ENCODE data around the gene SEC14L5. TPM values are rescaled to one million over a fixed set of nuclear protein-coding genes. Genes with fewer than 3 reads are reported as not detected.

Gene SEC14L5
- total and polyA plus RNA-seq, 2 of the 4 experiments (the other 2 are of a cell fraction): 0.07 TPM; not detected in 1

DNA sequence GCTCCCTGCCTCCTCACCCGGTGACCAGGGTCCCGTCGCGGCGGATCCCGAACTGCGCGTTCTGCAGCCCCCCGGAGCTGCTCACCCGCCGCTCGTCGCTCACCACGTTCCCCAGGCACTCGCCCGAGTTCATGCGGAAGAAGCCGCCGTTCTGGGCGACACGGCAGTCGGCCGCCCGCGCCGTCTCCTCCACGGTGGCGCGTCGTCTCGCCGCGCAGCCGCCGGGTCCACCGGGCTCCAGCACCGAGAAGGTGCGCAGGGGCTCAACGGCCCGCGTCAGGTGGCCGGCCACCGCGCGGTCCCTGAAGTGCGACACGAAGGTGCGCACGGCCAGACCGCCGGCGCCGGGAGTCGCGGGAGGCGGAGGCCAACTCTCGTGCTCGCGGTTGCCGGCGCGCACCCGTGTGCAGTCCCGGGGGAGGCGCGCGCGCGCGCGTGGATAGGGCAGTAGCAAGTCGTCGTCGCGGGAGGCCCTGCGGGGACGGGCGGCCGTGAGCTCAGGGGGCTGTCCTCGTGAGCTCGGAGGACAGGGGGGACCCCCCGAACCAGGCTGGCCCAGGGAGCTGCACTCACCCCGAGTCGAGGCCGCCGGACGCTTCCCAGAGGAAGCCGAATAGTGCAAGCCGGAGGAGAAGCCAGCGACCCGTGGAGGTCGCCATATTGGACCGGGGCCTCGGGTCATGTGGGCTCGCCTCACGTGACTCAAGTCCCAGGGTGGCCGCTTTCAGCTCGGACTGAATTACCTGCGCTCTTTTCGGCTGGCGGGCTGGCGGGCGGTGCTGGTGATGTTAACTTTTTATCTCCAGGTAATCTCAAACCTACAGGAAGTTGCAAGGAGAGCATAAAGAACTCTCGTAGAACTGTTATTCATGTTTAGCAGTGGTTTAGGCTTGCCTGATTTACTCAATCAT is 75.4 kb downstream of the SEC14L5 start, which contains the start of gene NAGPA:
Gene NAGPA (minus strand): TSS at position 680 of the 911 bp plus-strand sequence. CDS start 21 bp downstream, at position 659.
- Histone ChIP-seq H3K4me1 (ENCODE audit: control insufficient read depth, insufficient read depth, low read length) (peaks cover 3% of the 10 kb centered on the region; the same call in 1 of the 2 replicates), H4K8ac (ENCODE audit: low read depth in 2 of 2, low read length in 2 of 2) (peak within 1 kb of the TSS; percentile 85 to 92), H2BK120ac (ENCODE audit: low read depth, low read length) (peak within 1 kb of the TSS; percentile 24; the same call in 1 of the 2 replicates), H2AK9ac (replicated peaks; ENCODE audit: low read depth, low read length, poor library complexity) (peak within 1 kb of the TSS; percentile 85), H2BK15ac (ENCODE audit: low read depth, low read length) (no peak within 1 kb of the TSS), H2BK20ac (ENCODE audit: low read depth, low read length) (no peak within 1 kb of the TSS), H3K18ac (ENCODE audit: low read depth, low read length) (no peak within 1 kb of the TSS), H2BK5ac (ENCODE audit: low read depth, low read length, poor library complexity, severe bottlenecking) (no peak within 1 kb of the TSS), H3K27ac (ENCODE audit: insufficient read depth, low read length) (peak within 1 kb of the TSS; percentile 58), H3K4me3 (ENCODE audit: insufficient read depth, low read depth, low read length) (peak within 1 kb of the TSS; percentile 86), H2AFZ (replicated peaks; ENCODE audit: low read length, poor library complexity) (peak within 1 kb of the TSS; percentile 99), H3K9ac (ENCODE audit: low read depth, low read length) (peak within 1 kb of the TSS; percentile 64), H3K9me3 (ENCODE audit: control insufficient read depth, insufficient read depth, low read length) (no peaks in the 10 kb centered on the region), H3K9me1 (ENCODE audit: insufficient read depth, low read length) (peaks cover 8% of the 10 kb centered on the region), H4K20me1 (ENCODE audit: insufficient read depth, low read length) (no peaks in the 10 kb centered on the region), H2AK5ac (ENCODE audit: low read depth, low read length) (no peak within 1 kb of the TSS), H4K91ac (ENCODE audit: insufficient read depth, low read depth, low read length) (0 out of 2 replicates have a peak within 1 kb of the TSS, but pooled peaks have one; percentile 37), H3K79me1 (ENCODE audit: low read depth in 1 of 2, low read length in 2 of 2) (peaks cover 3 to 13% of the 10 kb centered on the region in 2 experiments; a peak in 2 of 4 replicates), H3K27me3 (ENCODE audit: control insufficient read depth, insufficient read depth, low read length) (no peaks in the 10 kb centered on the region), H3K36me3 (ENCODE audit: control insufficient read depth, insufficient read depth, low read length) (0 out of 2 replicates have a peak, but pooled peaks cover 1% of the 10 kb centered on the region), H3K14ac (replicated peaks; ENCODE audit: low read depth, low read length) (peak within 1 kb of the TSS; percentile 21), H3K4ac (ENCODE audit: low read depth, low read length) (peak within 1 kb of the TSS; percentile 64), H3K56ac (ENCODE audit: extremely low read depth, insufficient read depth, low read length) (no peak within 1 kb of the TSS), H4K5ac (ENCODE audit: low read depth, low read length) (peak within 1 kb of the TSS; percentile 97), H3K23ac (ENCODE audit: low read depth, low read length) (peak within 1 kb of the TSS; percentile 13; the same call in 1 of the 2 replicates), H3K4me2 (ENCODE audit: low read depth, low read length) (peak within 1 kb of the TSS; percentile 98)
- peak; percentile 90 for ATAC-seq (ENCODE audit: low read depth)
- dilution Hi-C loops (cut with HindIII; ENCODE audit: low sequenced_read_pairs, unreplicated experiment) (no loop called here), in situ Hi-C loops (cut with MboI; ENCODE audit: low sequenced_read_pairs) (no loop called here), intact Hi-C loops (cut with micrococcal nuclease) (loop anchor here (5.0 kb wide), 1 partner anchor 186 kb away; the partner anchor contains the start of genes GLYR1 and UBN1)
- CTCF ChIA-PET: no interaction called here
- WGBS, 2 experiments (ENCODE audit: extremely low coverage in 2 of 2, insufficient read length in 1 of 2): 1% methylated on average over 83 of the region's 104 CpGs; no CpG with 5 or more reads in 1 of the 2 experiments
- DNase-seq: peak; percentile 81
- POLR2A ChIA-PET (ENCODE audit: unreplicated experiment): interaction anchor here (0.5 kb wide), 1 partner anchor 27 kb away, joined by 3 read pairs; no protein-coding TSS in a partner anchor
- no TSS peak for BruUV-seq (replicated peaks)
- TF ChIP-seq MXI1 (IDR thresholded peaks at IDR 0.05; ENCODE audit: borderline replicate concordance, low read depth, low read length): peak; percentile 54; the same call in 1 of the 2 replicates
- no peak for TF ChIP-seq NFE2L2 (IDR thresholded peaks at IDR 0.05; ENCODE audit: low read depth, low read length)
- TF ChIP-seq MAFK (IDR thresholded peaks at IDR 0.05; ENCODE audit: low read depth, low read length): no peak
- TF ChIP-seq CHD1 (IDR thresholded peaks at IDR 0.05; ENCODE audit: low read depth, low read length): no peak
- no peak for TF ChIP-seq POLR2A (IDR thresholded peaks at IDR 0.05; ENCODE audit: low read depth, low read length)
- no peak for TF ChIP-seq CEBPB (IDR thresholded peaks at IDR 0.05; ENCODE audit: low read depth, low read length)
- TF ChIP-seq, protein P1, sequence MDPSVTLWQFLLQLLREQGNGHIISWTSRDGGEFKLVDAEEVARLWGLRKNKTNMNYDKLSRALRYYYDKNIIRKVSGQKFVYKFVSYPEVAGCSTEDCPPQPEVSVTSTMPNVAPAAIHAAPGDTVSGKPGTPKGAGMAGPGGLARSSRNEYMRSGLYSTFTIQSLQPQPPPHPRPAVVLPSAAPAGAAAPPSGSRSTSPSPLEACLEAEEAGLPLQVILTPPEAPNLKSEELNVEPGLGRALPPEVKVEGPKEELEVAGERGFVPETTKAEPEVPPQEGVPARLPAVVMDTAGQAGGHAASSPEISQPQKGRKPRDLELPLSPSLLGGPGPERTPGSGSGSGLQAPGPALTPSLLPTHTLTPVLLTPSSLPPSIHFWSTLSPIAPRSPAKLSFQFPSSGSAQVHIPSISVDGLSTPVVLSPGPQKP (IDR thresholded peaks at IDR 0.05; ENCODE audit: borderline replicate concordance, low read depth, low read length): no peak
- peak; percentile 74 for TF ChIP-seq FOS (IDR thresholded peaks at IDR 0.05; ENCODE audit: low read depth, low read length)
- TF ChIP-seq BHLHE40 (IDR thresholded peaks at IDR 0.05; ENCODE audit: low read depth, low read length): peak; percentile 55; the same call in 1 of the 2 replicates
- no peak for TF ChIP-seq RCOR1 (IDR thresholded peaks at IDR 0.05; ENCODE audit: insufficient replicate concordance, low read length)
- TF ChIP-seq RAD21 (IDR thresholded peaks at IDR 0.05; ENCODE audit: low read length): no peak
- no peak for TF ChIP-seq RFX5 (IDR thresholded peaks at IDR 0.05; ENCODE audit: low read depth, low read length)
- TF ChIP-seq SMC3 (IDR thresholded peaks at IDR 0.05; ENCODE audit: low read depth, low read length): no peak
- TF ChIP-seq, protein P2, sequence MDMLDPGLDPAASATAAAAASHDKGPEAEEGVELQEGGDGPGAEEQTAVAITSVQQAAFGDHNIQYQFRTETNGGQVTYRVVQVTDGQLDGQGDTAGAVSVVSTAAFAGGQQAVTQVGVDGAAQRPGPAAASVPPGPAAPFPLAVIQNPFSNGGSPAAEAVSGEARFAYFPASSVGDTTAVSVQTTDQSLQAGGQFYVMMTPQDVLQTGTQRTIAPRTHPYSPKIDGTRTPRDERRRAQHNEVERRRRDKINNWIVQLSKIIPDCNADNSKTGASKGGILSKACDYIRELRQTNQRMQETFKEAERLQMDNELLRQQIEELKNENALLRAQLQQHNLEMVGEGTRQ (IDR thresholded peaks at IDR 0.05; ENCODE audit: low read depth, low read length): peak; percentile 100
